HG03460 (cell line): ENCODE data around the gene CEBPG.

Experiments used
- ATAC-seq: cut with Tn5 transposase; IDR thresholded peaks from one replicate; pipeline ENCODE4 v1.9.1; 2021; ENCODE audit not compliant: unreplicated experiment

The CEBPG gene

DNA sequence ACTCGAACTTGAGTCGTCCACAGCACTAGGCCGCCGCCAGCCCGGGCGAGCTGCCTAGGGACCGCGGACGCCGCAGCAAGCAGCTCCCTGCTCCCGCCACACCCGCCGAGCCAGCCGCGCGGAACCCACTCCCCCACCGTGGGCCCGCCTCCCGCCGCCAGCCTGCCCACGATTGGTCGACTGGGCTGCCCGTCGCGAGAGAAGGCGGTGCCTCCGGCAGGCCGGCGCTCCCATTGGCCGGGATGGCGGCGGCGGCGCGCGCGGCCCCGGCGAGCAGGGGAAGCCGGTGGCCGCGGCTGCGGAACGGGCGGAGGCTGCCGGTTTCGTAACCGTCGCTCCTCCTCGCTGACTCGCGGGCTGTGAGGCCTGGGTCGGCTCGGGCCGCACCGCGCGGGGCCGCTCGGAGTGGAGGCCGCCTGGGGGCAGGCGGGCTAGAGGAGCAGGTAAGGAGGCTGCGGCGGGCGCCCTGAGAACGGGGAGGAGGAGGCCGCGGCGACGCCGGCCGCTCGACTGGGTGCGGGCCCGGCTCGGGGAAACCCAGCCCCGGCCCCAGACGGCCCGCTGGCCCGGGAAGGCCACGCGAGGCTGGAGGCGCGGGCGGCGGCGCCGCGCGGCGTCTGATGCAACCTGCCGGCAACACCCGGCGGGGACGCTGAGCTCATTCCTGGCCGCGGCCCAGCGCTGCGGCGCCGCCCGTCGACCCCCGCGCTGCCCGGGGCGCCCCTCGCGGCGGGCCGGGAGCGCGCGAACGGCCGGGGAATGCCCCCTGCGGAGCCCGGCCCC is at the start of gene CEBPG:
Gene CEBPG (plus strand): TSS at position 257 of the 783 bp plus-strand sequence. CDS start 5,531 bp downstream, outside the sequence.
- ATAC-seq: peak; percentile 89

DNA sequence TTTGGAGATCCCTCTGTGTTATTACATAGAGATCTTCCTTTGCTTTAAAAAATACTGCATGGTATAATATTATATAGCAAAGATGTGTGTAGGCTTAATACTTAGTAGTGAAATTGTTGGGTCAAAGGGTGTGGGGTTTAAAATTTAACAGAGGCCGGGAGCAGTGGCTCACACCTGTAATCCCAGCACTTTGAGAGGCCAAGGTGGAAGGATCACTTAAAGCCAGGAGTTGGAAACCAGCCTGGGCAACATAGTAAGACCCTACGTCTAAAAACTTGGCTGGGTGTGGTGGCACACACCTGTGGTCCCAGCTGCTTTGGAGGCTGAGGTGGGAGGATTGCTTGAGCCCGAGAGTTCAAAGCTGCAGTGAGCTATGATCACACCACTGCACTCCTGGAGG is 48.9 kb upstream of the CEBPG start:
- no peak for ATAC-seq

DNA sequence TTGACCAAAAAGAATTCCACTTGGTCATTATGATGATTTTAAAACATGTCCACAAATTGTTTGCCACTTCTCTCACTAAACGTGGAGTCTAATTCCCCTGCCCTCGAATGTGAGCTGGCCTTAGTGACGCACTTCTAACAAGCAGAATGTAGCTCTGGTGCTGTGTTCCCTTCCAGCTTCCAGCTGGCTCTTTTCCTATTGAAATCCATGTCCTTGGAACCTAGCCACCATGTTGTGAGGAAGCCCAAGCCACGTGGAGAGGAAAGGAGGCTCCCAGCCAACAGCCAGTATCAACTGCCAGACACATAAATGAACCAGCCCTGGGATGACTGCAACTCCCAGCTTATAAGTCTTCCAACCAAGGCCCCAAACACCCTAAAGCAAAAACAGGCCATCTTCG is 47.6 kb upstream of the CEBPG start:
- no peak for ATAC-seq

DNA sequence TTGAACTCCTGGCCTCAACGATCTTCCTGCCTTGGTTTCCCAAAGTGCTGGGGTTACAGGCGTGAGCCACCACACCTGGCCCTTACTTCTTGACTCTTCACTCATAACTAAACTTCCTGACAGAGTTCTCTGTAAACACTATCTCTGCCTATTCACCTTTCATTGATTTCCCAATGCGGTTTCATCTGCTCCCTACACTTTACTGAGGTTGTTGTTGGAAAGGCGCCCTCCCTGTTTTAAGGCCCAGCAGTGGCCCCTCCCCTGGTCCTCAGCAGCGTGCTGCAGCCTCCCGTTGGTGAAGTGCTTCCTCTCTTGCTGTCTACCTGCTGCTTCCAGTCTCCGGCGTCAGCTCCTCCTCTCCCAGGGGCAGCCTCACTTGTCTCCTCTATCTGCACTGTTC is 44.4 kb upstream of the CEBPG start:
- ATAC-seq: no peak

DNA sequence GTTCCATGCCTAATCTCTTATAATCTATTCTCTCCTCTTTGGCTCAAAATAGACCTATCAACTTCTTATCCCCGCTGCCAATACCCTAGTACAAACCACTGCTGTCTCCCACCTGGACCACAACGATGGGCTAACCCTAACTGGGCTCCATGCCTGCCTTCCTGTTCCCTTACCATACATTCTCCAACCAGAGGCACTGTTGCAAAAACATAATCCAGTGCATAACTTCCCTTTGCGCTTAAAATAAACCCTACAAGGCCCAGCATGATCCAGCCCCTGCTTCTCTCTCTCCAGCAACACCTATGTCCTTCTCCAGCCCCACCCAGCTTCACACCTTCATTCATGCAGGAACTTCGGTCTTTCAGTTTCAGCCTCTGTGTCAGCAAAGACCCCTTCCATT is 43.8 kb upstream of the CEBPG start:
- no peak for ATAC-seq

DNA sequence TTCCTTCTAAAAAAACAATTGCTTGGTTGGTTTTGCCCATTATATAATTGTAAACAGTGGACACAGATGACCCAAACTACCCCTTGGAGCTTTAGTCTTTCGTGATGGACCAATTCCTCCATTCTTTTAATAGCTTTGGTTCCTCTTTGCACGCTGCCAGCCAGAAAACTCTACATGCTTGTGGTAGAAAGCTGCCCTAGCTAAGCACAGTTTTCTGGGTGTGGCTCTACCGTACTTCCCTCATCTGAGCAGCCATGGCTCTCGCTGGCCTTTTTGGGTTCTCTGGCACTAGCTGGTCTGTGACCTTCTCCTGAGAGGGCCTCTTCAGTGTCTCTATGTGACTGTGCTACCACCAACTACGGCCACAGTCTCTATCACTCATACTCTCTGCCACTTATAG is 41.3 kb upstream of the CEBPG start:
- no peak for ATAC-seq

DNA sequence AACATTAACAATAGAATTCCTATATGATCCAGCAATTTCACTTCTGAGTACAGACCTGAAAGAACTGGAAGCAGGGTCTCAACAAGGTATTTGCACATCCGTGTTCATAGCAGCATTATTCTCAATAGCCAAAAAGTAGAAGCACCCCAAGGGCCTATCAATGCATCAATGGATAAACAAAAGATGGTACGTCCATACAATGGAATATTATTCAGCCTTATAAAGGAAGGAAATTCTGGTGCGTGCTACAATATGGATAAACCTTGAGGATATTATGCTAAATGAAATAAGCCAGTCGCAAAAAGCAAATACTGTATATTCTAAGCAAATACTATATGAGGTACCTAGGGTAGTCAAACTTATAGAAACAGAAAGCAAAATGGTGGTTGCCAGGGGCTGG is 40.4 kb upstream of the CEBPG start:
- no peak for ATAC-seq

DNA sequence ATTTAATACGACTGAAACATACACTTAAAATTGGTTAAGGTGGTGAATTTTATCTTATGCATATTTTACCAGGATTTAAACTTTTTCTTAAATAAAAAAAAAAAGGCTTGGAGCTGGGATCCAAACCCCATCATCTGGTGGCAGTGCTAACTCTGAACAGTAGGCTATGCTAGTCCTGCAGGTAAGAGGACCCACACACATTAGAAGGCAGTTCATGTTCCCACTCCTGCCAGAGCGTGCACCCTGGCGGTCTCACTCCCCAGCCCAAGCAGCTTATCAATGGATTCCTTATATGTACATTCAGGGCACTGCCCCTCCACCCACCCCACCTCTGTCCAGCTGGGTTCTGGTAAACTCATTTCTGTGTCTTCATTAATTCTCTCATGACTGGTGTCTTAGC is 39.9 kb upstream of the CEBPG start:
- no peak for ATAC-seq

DNA sequence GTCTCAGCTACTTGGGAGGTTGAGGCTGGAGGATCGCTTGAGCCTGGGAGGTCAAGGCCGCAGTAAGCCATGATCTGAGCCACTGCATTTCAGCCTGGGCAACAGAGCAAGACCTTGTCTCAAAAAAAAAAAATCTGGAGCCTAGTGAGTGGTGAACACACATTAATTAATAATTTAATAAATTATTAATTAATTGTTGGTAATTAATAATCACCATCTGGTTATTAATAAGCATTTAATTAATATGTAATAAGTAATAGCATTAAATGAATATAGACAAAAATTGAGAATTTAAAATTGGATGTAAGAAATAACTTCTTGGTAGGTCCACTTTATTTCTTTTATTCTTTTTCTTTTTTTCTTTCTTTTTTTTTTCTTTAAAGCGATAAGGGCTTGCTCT is 39.2 kb upstream of the CEBPG start:
- ATAC-seq: no peak

DNA sequence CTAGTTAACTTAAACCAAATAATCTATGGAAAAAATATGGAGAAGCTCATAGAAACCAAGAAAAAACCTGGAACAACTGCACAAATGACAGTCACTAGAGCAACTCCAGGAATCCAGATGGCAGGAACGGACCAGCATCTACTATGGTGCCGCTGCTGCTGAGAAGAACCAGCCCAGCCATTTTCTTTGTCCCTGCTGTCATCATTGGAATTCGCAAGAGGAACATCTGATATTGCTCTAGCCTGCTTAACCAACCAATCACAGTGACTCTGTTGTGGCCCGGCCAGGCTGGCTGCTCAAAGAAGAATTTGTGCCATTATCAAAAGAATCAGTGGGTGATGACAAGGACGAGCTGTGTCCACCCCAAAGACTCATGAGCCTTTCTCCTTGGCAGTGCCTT is 38.1 kb upstream of the CEBPG start:
- no peak for ATAC-seq

DNA sequence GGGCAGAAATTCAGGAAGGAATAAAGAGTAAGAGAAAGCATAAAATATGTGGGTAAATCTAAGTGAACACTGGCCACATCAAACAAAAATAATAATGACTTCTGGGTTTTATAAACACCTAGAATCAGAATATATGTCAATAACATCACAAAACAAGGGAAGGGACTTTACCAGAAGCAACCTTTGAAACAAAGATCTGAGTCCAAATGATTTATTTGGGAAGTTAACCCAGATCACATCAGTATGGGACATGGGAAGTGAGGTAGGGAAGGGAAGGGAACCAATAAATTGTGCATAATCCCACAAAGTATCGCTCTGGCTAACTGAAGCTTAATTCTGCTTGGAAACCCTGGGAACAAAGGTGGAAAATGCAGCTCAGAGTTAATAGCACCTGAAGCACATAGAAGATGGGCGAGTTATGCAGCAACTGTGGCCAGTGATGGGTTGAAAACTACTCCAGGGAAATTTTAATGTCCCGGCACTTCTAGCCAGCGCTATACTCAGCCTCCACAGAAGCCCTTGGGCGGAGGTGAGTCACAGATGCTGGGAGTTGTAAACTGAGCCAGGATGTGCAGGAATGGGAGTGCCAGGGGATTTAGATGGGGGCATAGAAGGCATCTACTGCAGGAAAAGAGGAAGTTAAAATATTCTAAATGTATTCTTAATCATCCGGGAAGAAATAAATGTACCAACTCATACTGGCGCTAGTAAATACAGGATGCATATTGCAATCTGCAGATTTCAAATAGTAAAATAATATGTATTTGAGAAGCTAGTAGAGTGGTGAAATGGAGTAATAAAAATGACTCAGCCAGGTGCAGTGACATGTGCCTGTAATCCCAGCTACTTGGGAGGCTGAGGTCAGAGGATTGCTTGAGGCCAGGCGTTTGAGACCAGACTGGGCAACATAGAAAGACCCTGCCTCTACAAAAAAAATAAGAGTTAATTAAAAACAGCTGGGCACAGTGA is 34.2 kb upstream of the CEBPG start:
- ATAC-seq: no peak

DNA sequence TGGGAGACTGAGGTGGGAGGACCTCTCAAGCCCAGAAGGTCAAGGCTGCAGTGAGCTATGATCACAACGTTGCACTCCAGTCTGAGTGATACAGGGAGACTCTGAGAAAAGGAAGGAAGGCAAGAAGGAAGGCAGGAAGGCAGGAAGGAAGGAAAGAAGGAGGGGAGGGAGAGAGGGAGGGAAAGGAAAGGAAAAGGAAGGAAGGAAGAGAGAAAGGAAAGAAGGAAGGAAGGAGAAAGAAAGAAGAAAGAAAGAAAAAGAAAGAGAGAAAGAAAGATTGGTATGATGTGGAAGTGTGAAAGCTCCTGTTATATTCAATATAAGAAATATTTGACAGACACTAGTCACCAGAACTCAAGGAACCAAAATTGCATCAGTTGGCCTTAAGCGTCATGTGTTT is 32.5 kb upstream of the CEBPG start:
- ATAC-seq: no peak

DNA sequence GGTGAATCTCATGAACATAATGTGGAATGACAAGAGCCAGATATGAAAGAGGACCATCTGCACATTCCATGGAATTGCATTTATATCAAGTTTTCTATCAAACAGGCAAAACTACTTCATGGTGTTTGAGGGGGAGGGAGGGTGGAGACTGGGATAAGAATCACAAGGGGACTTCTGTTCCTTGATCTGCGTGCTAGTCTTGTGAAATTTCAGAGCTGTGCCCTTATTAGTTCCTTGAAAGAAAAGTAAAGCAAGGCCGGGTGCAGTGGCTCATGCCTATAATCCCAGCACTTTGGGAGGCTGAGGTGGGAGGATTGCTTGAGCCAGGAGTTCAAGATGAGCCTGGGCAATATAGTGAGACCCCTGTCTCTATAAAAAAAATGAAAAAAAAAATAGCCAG is 30.2 kb upstream of the CEBPG start:
- no peak for ATAC-seq

DNA sequence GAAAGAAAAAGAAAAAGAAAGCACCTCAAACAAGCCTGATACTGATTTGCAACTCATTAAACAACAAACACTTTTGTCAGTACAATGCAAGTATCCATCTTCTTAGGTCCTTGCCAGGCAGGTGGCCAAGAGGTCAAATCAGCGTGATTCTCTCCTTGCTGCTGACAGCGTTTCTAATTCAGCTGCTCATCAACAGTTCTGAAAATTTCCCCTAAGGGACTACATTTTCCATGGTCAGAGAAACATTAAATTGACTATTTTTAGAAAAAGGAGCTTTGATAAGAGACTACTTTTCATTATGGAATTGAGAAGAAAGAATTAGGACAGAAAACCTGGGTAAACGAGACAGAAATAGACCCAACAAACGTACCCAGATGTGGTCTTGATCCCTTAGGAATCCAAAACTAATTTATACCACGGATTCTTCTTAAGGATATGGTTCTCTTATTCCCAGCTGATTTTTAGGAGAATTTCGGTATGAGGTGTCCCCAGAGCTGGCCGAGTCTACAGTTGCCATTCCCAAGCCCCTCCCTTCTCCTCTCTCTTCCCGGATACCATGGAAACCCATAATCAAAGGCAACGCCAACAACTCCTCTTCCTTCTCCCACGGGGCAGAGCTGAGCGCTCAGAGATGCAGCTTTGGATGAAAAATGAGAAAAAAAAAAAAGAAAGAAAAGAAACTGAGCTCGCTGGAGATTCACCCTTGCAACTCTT is 29.5 kb upstream of the CEBPG start:
- ATAC-seq: no peak

DNA sequence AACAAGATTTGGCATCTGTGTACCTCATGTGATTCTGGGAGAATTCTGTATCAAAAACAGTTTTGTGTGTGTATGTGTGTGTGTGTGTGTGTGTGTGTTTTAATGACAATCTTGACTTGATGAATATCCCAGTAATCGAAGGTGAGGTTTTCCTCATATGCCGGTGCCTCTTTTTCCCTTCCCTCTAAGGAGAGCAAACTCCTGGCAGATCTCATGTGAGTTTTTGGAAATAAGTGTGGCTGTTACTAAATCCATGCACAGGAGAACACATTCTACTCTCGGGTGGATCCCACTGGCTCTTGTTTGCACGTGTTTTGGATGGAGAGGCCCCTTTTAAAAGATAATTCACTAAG is 29.0 kb upstream of the CEBPG start:
- no peak for ATAC-seq

DNA sequence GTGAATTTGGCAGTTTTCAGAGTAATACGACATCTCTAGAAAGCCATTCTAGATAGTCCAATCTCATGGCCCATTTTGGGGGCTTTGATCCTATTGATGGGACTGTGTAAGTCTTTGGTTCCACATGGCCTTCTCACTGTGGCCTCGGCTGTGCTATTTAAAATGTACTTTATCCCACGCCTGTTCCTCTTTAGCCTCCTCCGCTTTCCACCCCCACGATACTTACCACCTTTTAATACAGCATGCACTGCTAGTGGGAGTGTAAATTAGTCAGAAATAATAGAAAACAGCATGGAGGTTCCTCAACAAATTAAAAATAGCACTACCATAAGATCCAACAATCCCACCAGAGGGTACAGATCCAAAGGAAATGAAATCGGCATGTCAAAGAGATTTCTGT is 28.3 kb upstream of the CEBPG start:
- ATAC-seq: no peak

DNA sequence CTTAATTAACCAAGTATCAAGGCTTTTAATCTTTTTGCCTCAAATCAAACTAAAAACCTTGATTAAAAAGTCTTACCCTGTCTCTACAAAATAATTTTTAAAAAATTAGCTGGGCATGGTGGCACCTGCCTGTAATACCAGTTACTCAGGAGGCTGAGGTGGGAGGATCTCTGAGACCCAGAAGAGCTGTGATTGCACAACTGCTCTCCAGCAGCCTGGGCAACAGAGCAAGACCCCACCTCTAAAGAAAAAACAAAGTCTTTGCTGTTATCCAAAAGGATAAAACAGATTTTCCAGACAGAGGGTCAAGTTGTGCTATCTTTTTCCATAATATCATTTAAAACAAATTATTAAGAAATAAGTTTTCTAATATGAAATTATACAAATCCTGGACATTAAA is 26.8 kb upstream of the CEBPG start:
- ATAC-seq: no peak

DNA sequence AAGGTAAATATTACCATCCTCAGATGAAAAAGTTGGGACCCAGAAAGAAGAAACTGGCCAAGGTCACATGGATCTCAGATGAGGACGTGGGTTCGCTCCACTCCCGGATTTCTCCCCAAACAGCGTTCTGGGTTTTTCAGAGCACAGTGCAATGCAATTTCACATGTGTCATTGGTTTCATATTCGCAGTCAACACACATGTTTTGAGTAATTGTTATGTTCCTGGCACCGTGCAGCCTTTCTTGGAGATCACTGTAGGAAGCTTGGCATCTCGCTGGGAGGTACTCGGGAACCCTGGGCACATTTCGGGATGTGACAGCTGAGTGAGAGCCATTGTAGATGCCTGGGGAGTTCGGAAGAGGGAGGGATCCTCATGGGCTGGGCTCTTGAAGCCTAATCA is 26.2 kb upstream of the CEBPG start:
- ATAC-seq: no peak

DNA sequence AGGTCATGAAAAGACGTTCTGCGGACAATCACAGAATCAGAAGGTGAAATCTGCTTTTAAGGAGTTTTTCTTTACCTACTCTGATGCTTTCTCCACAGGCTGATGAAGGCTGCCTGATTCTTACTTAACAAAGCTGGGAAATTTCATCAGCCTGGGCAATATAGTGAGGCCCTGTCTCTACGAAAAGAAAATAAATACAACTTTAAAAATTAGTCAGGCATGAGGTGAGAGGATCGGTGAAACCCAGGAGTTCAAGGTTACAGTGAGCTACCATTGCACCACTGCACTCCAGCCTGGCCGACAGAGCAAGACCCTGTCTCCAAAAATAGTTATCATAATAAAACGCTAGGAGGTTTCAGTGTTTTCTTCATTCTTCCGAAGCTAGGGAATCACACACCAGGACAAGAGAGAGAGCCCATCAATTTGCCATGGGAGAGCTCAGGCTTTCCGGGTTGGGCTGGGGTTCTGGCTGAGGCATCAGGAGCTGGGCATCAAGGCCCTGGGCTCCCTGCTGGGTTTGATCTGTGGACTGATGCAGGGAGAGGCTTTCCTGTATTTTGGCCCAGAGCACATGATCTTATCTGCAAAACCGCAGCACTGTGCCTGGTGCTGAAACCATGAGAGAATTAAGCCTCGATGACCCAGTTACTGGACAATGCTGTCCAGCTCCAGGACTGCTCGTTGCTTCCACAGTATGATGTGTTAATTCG is 25.1 kb upstream of the CEBPG start:
- ATAC-seq: no peak

DNA sequence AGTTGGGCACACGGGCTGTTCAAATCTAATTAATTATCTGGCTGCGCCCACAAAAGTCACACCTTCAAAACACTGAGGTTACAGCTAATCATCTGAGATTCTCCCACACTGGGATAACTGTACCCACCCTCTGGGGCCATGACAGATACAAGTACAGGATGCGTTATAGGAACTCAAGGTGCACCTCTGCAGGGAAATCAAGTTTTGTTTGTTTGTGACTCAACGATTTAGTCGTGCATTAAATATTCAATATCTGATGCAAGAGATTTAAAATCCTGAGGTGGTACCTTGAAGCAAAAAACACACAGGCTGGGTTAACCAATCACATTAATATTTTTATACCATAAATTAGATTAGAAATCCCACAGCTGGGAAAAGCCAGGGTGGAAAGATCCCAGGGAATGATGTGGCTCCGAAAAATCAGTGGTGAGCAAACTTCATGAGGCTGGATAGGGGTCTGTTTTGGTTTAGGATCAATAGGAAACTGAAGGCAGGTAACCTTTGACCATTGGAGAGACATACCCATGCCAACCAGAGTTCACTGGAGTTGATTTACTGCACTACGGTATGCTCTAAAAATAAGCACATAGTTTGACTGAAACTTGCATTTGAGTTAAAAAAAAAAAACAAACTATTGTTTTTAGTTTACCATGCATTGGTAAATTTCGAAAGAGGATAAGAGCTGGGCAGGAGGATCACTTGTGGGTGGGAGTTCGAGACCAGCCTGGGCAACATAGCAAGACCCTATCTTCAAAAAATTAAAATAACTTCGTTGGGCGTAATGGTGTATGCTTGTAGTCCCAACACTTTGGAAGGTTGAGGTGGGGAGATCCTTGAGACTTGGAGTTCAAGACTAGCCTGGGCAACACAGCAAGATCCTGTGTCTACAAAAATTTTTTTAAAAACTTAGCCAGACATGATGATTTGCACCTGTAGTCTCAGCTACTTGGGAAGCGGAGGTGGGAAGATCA is 23.9 kb upstream of the CEBPG start:
- no peak for ATAC-seq
